ENCODE data around the gene QPCTL. TPM values are rescaled to one million over a fixed set of nuclear protein-coding genes. Genes with fewer than 3 reads are reported as not detected.

Gene QPCTL
- total and polyA plus RNA-seq, 9 of the 15 experiments (the other 6 are each of a cell fraction or from before 2014, with no cell fraction given), result 0.99 to 31.3 (median 12.7) TPM

GRCh38 chr19:45730368-45731288 lies 38.2 kb downstream of the QPCTL start, which contains the start of gene FBXO46 (continued):
- TF ChIP-seq RBM14 (IDR thresholded peaks at IDR 0.05; ENCODE audit: borderline replicate concordance, insufficient read depth, low read depth, low read length), result no peak
- no peak for TF ChIP-seq NBN (IDR thresholded peaks at IDR 0.05; ENCODE audit: low read depth)
- no peak for TF ChIP-seq TSHZ1 (CRISPR knock-in tag; IDR thresholded peaks at IDR 0.05)
- TF ChIP-seq MGA (IDR thresholded peaks at IDR 0.05), result no peak
- no peak for TF ChIP-seq ZNF124 (CRISPR knock-in tag; IDR thresholded peaks at IDR 0.05)
- peak in 1 of 2 experiments; percentile 82; a peak in 2 of 4 replicates for TF ChIP-seq SRF (CRISPR knock-in tag; IDR thresholded peaks at IDR 0.05)
- no peak for TF ChIP-seq ZNF717 (CRISPR knock-in tag; IDR thresholded peaks at IDR 0.05)
- TF ChIP-seq COPS2 (conservative IDR thresholded peaks at IDR 0.05), result no peak
- no peak for TF ChIP-seq ARID3B (CRISPR knock-in tag; IDR thresholded peaks at IDR 0.05; ENCODE audit: borderline replicate concordance)
- TF ChIP-seq HIVEP1 (CRISPR knock-in tag; IDR thresholded peaks at IDR 0.05), result no peak

Measured in K562 (cell line).